NCI-H146 (cell line): ENCODE data around the gene FAM53B.

Source experiments
- DNase-seq: peaks from one replicate; lab custom pipeline; 2025; lab: John Stamatoyannopoulos, UW

Gene FAM53B

DNA sequence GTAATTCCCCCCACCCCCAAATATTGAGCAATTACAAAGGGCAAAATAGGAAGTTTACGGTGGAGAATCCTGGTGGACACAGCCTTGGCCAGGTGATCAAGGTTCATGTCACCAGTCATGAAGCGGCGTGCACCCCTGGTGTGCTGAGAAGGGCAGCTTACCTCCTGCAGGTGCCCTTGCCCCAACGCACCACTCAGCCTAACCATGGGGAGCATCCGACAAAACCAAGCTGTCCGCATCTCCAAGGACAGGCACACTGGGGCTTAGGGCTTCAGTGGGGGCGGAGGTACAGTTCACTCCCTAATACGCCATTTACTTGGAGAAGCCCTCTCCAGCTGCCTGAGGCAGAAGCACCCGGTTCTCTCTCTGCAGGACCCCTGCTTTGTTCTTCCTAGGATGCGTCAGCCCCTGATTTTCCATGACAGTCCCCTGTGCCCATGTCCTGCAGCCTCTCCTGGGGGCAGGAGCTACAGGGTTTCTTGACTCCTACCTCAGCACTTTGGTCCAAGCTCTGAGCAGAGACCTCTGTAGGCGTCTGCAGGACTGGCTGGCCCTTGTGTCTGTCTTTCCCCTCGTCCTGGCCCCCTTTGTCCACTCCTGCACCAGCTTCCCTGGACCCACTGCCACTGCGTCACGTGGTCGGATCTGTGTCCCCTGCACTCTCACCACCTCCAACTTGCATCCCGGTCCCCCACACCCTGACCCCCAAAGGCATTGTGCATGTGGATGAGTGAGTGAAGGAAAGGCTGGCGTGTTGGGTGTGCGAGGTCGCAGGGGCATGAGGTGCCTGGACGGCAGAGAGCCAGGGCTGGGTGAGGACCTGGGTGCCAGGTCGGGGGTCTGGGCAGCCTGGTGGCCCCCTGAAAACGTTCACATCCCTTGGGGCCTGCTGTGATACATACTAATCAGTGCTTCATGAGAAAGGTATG is 168.8 kb downstream of the FAM53B start:
- DNase-seq: no peak

GRCh38 chr10:124574456-124575070 is 169.6 kb downstream of the FAM53B start:
- no peak for DNase-seq

- no peak for DNase-seq
These were observed 170.3 kb downstream of the FAM53B start for GRCh38 chr10:124573726-124574455.

- DNase-seq: no peak
These were observed 171.4 kb downstream of the FAM53B start for GRCh38 chr10:124572751-124573150.

DNA sequence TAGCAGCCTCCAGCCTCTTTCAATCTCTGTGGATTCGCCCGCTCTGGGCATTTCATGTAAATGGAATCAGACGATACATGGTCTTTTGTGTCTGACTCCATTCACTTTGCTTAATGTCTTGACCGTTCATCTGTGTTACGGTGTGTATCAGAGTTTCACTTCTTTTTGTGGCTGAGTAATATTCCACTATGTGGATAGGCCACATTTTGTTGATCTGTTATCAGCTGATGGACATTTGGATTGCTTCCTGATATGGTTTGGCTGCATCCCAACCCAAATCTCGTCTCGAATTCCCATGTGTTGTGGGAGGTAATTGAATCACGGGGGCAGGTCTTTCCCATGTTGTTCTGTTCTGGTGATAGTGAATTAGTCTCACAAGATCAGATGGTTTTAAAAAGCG is 173.5 kb downstream of the FAM53B start:
- DNase-seq: no peak

DNA sequence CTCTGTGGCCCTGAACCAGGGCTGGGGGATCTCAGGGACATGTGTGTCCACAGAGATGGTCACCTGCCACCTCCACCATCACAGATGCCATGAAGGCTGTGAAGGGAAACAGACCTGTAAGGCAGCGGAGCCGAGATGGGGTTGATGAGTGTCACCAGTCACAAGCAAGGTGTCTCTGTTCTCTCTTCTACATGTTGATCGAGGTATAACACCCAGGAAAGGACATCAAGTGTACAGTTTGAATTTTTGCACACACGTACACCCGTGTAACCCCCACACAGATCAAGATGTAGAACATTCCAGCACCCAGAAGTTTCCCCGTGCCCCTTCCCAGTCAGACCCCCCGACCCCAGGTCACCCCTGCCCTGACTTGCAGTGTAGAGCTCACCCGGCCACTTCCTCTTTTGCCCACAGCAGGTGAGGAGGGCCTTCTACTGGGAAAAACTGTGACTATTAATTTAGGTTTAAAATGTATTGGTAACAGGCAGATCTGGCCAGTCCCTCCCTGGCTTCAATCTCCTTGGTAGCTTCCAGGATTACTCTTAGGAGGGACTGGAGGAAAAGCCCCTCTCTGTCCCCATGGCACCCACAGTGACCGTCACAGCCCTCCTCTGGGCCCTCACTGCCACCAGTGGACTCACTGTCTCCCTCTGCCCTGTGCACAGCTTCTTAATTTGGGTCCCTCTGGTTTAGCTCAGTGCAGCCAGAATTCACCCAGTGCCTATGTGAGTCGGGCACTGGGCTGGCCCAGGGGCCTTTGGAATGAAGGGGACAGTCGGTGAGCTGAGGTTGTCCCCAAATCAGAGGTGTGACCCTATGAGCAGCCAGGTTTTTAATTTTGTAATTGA is 174.3 kb downstream of the FAM53B start:
- DNase-seq: no peak
